ENCODE measurements around the gene LHPP. TPM values are rescaled to one million over a fixed set of nuclear protein-coding genes. Genes with fewer than 3 reads are reported as not detected.

Gene LHPP
- total and polyA plus RNA-seq, 10 donors, result 16.8 to 36.8 (median 23.5) TPM

DNA sequence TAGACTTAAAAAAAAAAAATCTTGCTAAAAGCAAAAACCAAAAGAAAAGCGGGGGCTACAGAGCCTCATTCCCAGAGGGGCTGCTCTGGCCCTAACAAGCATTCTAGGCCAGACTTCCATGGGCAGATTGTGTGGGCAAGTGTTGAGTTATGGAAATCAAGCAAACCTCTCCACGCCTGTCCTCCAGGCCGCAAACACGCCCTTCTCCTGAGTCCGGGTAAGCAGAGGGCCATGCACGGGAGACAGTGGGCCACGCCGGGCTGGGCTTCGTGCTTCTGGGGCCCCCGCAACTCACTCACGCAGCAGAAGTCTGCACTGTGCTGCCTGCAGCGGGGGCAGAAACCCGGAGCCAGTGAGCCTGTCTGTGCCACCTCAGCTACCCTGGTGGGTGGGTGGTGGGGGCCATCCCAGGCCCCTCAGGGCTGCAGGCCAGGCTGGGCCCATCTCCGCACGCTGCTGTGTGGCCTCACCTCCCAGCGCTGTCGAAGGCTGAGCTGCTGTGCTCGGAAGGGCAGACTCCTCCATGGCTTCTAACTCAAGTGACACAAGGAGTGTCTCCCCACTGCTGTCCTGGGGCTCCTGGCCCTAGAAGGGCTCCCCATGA, 156.9 kb downstream of the LHPP start:
- peaks cover 44 to 100% (median 87%) of the 10 kb centered on the region in 6 donors for H3K4me1 ChIP-seq

DNA sequence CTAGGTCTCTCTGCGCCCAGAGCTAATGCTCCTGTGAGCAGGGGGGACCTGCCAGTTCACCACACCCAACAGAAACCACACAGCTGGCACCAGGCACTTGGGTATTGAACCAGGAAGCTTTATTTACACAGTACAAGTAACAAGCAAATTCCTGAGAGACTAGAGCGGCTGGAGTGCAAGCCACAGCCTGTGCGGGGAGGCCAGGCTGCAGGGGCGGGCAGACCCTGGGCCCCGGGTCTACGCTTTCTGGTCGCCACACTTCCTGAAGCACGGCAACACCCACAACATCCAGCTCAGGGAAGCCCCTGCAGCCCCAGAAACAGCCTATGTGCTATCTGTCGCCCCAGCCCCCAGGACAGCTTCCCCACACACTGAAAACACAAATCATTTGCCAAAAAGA, 157.6 kb downstream of the LHPP start:
- Histone ChIP-seq H3K36me3 (peaks cover 0 to 86% (median 22%) of the 10 kb centered on the region in 6 donors), H3K27me3 (replicated peaks in 1 of 7) (no peaks in the 10 kb centered on the region), H3K27ac (peak overlapping the region; percentile 56 to 88 (median 73)), H3K9me3 (no peaks in the 10 kb centered on the region), H3K4me3 (peak overlapping the region in 1 of 8 donors; percentile 50), H3K4me1 (peaks cover 38 to 100% (median 85%) of the 10 kb centered on the region in 6 donors)
- intact Hi-C loops (cut with DNase I; ENCODE audit: low total_unique reads), result loop anchor here (10.0 kb wide), 1 partner anchor 74 kb away; no protein-coding TSS in a partner anchor
- no peak for DNase-seq
- 20 to 54% (median 34%) methylated on average over 7 to 9 of the region's 9 CpGs for WGBS, 5 donors
- TF ChIP-seq, protein P1, sequence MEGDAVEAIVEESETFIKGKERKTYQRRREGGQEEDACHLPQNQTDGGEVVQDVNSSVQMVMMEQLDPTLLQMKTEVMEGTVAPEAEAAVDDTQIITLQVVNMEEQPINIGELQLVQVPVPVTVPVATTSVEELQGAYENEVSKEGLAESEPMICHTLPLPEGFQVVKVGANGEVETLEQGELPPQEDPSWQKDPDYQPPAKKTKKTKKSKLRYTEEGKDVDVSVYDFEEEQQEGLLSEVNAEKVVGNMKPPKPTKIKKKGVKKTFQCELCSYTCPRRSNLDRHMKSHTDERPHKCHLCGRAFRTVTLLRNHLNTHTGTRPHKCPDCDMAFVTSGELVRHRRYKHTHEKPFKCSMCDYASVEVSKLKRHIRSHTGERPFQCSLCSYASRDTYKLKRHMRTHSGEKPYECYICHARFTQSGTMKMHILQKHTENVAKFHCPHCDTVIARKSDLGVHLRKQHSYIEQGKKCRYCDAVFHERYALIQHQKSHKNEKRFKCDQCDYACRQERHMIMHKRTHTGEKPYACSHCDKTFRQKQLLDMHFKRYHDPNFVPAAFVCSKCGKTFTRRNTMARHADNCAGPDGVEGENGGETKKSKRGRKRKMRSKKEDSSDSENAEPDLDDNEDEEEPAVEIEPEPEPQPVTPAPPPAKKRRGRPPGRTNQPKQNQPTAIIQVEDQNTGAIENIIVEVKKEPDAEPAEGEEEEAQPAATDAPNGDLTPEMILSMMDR (IDR thresholded peaks at IDR 0.05 in 8 of 11, conservative IDR thresholded peaks at IDR 0.05 in 3 of 11), result no peak
- TF ChIP-seq POLR2A (IDR thresholded peaks at IDR 0.05), result no peak
- peak; percentile 53 to 78 (median 64) for TF ChIP-seq POLR2AphosphoS5 (IDR thresholded peaks at IDR 0.05)

More for the DNA sequence above, 156.9 kb downstream of the LHPP start:
- no peak for DNase-seq
- Histone ChIP-seq H3K27me3 (replicated peaks in 1 of 7) (no peaks in the 10 kb centered on the region), H3K36me3 (peaks cover 0 to 80% (median 22%) of the 10 kb centered on the region in 6 donors), H3K4me3 (peak overlapping the region in 1 of 8 donors; percentile 50), H3K9me3 (no peaks in the 10 kb centered on the region), H3K27ac (peak overlapping the region; percentile 56 to 88 (median 73))
- TF ChIP-seq POLR2AphosphoS5 (IDR thresholded peaks at IDR 0.05) (no peak), POLR2A (IDR thresholded peaks at IDR 0.05) (no peak)
- TF ChIP-seq, protein P1 (IDR thresholded peaks at IDR 0.05 in 8 of 11, conservative IDR thresholded peaks at IDR 0.05 in 3 of 11), result no peak
- 84 to 90% (median 89%) methylated on average over 12 to 18 of the region's 18 CpGs for WGBS, 5 donors
- intact Hi-C loops (cut with DNase I; ENCODE audit: low total_unique reads), result loop anchor here (10.0 kb wide), 1 partner anchor 74 kb away; no protein-coding TSS in a partner anchor

DNA sequence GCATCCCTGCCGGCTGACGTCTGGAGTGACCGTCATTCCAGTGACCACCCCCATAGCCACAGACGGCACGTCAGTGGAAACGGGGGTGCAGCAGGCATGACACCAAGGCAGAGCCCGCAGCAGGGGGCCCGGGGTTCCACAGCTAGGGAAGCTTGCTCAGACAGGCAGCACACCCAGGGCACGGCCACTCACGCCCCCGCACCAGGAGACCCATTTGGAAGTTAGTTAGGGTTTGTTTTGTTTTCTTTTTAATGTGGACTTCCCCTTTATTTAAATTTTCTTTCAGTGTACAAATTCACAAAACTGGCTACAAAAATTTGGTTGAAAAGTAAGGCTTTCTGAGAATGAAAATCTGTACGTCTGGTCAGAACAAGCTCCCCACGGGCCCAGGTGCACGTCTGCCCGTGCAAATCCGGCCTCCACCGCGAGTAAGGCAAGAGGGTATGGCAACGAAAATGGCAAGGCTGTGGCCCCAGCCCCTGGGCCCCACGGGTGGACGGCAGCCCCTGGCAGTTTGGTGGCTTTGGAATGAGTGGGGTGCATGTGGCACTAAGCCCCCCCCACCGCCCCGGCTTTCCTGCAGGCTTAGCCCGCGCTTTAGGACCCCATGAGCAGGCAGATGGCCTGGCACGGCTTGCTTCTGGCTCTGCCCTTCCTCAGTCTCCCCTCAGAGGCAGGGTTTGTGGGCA, 158.3 kb downstream of the LHPP start:
- Histone ChIP-seq H3K4me1 (peaks cover 36 to 100% (median 87%) of the 10 kb centered on the region in 6 donors), H3K36me3 (peaks cover 0 to 90% (median 22%) of the 10 kb centered on the region in 6 donors), H3K27me3 (replicated peaks in 1 of 7) (no peaks in the 10 kb centered on the region), H3K9me3 (no peaks in the 10 kb centered on the region), H3K27ac (peak overlapping the region; percentile 56 to 88 (median 73)), H3K4me3 (peak overlapping the region in 1 of 8 donors; percentile 50)
- no peak for DNase-seq
- TF ChIP-seq POLR2A (IDR thresholded peaks at IDR 0.05), result no peak
- TF ChIP-seq POLR2AphosphoS5 (IDR thresholded peaks at IDR 0.05), result peak in 1 of 3 donors; percentile 60
- TF ChIP-seq, protein P1 (IDR thresholded peaks at IDR 0.05 in 8 of 11, conservative IDR thresholded peaks at IDR 0.05 in 3 of 11), result no peak
- 60 to 64% (median 62%) methylated on average over 24 to 26 of the region's 26 CpGs for WGBS, 5 donors
- intact Hi-C loops (cut with DNase I; ENCODE audit: low total_unique reads), result loop anchor here (10.0 kb wide), 1 partner anchor 75 kb away; no protein-coding TSS in a partner anchor

DNA sequence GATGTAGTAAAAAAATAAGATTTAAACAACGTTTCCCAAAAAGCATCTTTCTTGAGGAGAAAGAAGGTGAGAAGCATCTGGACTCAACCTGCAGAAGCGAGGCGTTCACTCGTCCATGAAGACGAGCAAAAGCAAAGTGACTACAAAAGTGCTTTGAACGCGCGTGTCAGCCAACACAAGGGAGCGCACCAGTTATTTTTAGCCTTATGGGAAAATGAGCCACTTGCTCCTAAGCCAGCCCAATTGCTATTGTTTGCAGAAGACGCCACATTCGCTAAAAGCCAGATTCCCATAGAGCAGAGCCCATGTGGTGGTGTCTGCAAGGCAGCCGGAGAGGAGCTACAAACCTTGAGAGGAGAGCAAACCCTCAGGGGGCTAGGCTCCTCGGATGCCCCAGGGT, 160.0 kb downstream of the LHPP start:
- DNase-seq, result no peak
- 73 to 86% (median 82%) methylated on average over 13 of the region's 13 CpGs for WGBS, 5 donors
- Histone ChIP-seq H3K4me1 (peaks cover 38 to 100% (median 94%) of the 10 kb centered on the region in 6 donors), H3K27ac (peak overlapping the region in 7 of 8 donors; percentile 3 to 88 (median 77)), H3K4me3 (no peak overlapping the region), H3K27me3 (replicated peaks in 1 of 7) (no peaks in the 10 kb centered on the region), H3K9me3 (no peaks in the 10 kb centered on the region), H3K36me3 (peaks cover 0 to 92% (median 21%) of the 10 kb centered on the region in 6 donors)
- intact Hi-C loops (cut with DNase I; ENCODE audit: low total_unique reads), result no loop called here
- TF ChIP-seq, protein P1 (IDR thresholded peaks at IDR 0.05 in 8 of 11, conservative IDR thresholded peaks at IDR 0.05 in 3 of 11), result no peak
- no peak for TF ChIP-seq POLR2A (IDR thresholded peaks at IDR 0.05)
- TF ChIP-seq POLR2AphosphoS5 (IDR thresholded peaks at IDR 0.05), result no peak

Measured in spleen (tissue), 11 donors.